Activated T-cell treated with anti-CD3 and anti-CD28 coated beads, Interleukin-2, amount 50 U/mL, for 72 hours (primary cell): ENCODE data around the gene SNAP29. TPM values are rescaled to one million over a fixed set of nuclear protein-coding genes. Genes with fewer than 3 reads are reported as not detected.
"Not testable (repeated sequence)": the region's sequence is repeated elsewhere in the genome, so short reads cannot be mapped to it uniquely, and the experiment has no call there.

ENCODE experiments used
- ATAC-seq, 2 donors: fragments of 150-1000 bp; cut with Tn5 transposase; replicated peaks in 1 of 2; 2 replicates each; pipeline ENCODE4 v1.10.0; 2021; ENCODE audit warnings: moderate library complexity in 2 of 2, mild to moderate bottlenecking in 1 of 2
- DNase-seq, 2 donors: peaks; one replicate each; pipeline ENCODE4 v3.0.0; 2021 to 2022; ENCODE audit warnings: mixed read lengths in 1 of 2
- H3K27ac Mint-ChIP-seq: one replicate; pipeline ENCODE4 v1.8.0; 2022; ENCODE audit warnings: mild to moderate bottlenecking, moderate library complexity, mixed read lengths
- H3K27me3 Mint-ChIP-seq: one replicate; pipeline ENCODE4 v1.8.0; 2022; ENCODE audit warnings: low read depth, mixed read lengths
- H3K36me3 Mint-ChIP-seq, 2 donors: one replicate each; pipeline ENCODE4 v1.8.0; 2022; ENCODE audit warnings: mixed read lengths in 2 of 2, mild to moderate bottlenecking in 1 of 2; ENCODE audit not compliant: insufficient read depth in 2 of 2
- H3K4me1 Mint-ChIP-seq: one replicate; pipeline ENCODE4 v1.8.0; 2022; ENCODE audit warnings: low read depth, mixed read lengths
- H3K4me3 Mint-ChIP-seq, 2 donors: one replicate each; pipeline ENCODE4 v1.8.0; 2022; ENCODE audit warnings: mild to moderate bottlenecking in 2 of 2, mixed read lengths in 2 of 2, moderate library complexity in 2 of 2
- H3K9me3 Mint-ChIP-seq, 2 donors: one replicate each; pipeline ENCODE4 v1.8.0; 2022; ENCODE audit warnings: mixed read lengths in 2 of 2
- total RNA-seq, 2 donors: library from RNA; stranded (reverse); gene quantifications; one replicate each; pipeline ENCODE4 v1.2.3, GENCODE V29; 2022

The SNAP29 gene
- total RNA-seq, 2 donors from 2014 or later: 19.8 to 21.0 TPM

- no peak for ATAC-seq
- Mint-ChIP-seq H3K9me3 (no peaks in the 10 kb centered on the region), H3K27me3 (no peaks in the 10 kb centered on the region), H3K36me3 (peaks cover 3 to 4% of the 10 kb centered on the region in 2 donors), H3K4me1 (no peaks in the 10 kb centered on the region), H3K4me3 (no peak overlapping the region), H3K27ac (no peak overlapping the region)
- DNase-seq: no peak
Measured at GRCh38 chr22:20822240-20822639, 36.6 kb upstream of the SNAP29 start.

- Mint-ChIP-seq H3K27ac (no peak overlapping the region), H3K9me3 (no peaks in the 10 kb centered on the region), H3K36me3 (peaks cover 3 to 5% of the 10 kb centered on the region in 2 donors), H3K4me1 (no peaks in the 10 kb centered on the region), H3K27me3 (no peaks in the 10 kb centered on the region), H3K4me3 (no peak overlapping the region)
- no peak for DNase-seq
- no peak for ATAC-seq
Measured at GRCh38 chr22:20823264-20823663, 35.5 kb upstream of the SNAP29 start.

GRCh38 chr22:20825216-20825615, 33.6 kb upstream of the SNAP29 start:
- ATAC-seq, H3K36me3 Mint-ChIP-seq, H3K27me3 Mint-ChIP-seq, DNase-seq, H3K4me3 Mint-ChIP-seq, H3K4me1 Mint-ChIP-seq, H3K27ac Mint-ChIP-seq, H3K9me3 Mint-ChIP-seq: not testable (repeated sequence)

- no peak overlapping the region for H3K27ac Mint-ChIP-seq
Measured at GRCh38 chr22:20825624-20826023, 33.2 kb upstream of the SNAP29 start.

GRCh38 chr22:20826373-20827152, 32.2 kb upstream of the SNAP29 start:
- not testable (repeated sequence) for H3K27me3 Mint-ChIP-seq, H3K4me3 Mint-ChIP-seq, H3K4me1 Mint-ChIP-seq, ATAC-seq, H3K36me3 Mint-ChIP-seq, DNase-seq, H3K27ac Mint-ChIP-seq, H3K9me3 Mint-ChIP-seq

More at GRCh38 chr22:20825624-20826023, 33.2 kb upstream of the SNAP29 start:
- no peaks in the 10 kb centered on the region for H3K4me1 Mint-ChIP-seq
- no peaks in the 10 kb centered on the region for H3K9me3 Mint-ChIP-seq
- no peaks in the 10 kb centered on the region for H3K27me3 Mint-ChIP-seq
- DNase-seq (no peak), ATAC-seq (no peak)
- H3K36me3 Mint-ChIP-seq: peaks cover 3 to 9% of the 10 kb centered on the region in 2 donors
- no peak overlapping the region for H3K4me3 Mint-ChIP-seq

GRCh38 chr22:20829491-20830134, 29.2 kb upstream of the SNAP29 start:
- Mint-ChIP-seq H3K4me3 (no peak overlapping the region), H3K27me3 (no peaks in the 10 kb centered on the region), H3K27ac (peak overlapping the region; percentile 55), H3K36me3 (peaks cover 8 to 15% of the 10 kb centered on the region in 2 donors), H3K4me1 (no peaks in the 10 kb centered on the region), H3K9me3 (no peaks in the 10 kb centered on the region)
- ATAC-seq (no peak), DNase-seq (no peak)

- peaks cover 1% of the 10 kb centered on the region for H3K4me1 Mint-ChIP-seq
- ATAC-seq (no peak), DNase-seq (no peak)
- no peaks in the 10 kb centered on the region for H3K27me3 Mint-ChIP-seq
- no peaks in the 10 kb centered on the region for H3K9me3 Mint-ChIP-seq
- no peak overlapping the region for H3K4me3 Mint-ChIP-seq
- H3K27ac Mint-ChIP-seq: no peak overlapping the region
- peaks cover 8 to 15% of the 10 kb centered on the region in 2 donors for H3K36me3 Mint-ChIP-seq
Measured at GRCh38 chr22:20833225-20833665, 25.6 kb upstream of the SNAP29 start.

- Mint-ChIP-seq H3K27me3 (no peaks in the 10 kb centered on the region), H3K4me1 (peaks cover 6% of the 10 kb centered on the region), H3K4me3 (no peak overlapping the region), H3K9me3 (no peaks in the 10 kb centered on the region), H3K27ac (no peak overlapping the region), H3K36me3 (peaks cover 8 to 13% of the 10 kb centered on the region in 2 donors)
- DNase-seq (no peak), ATAC-seq (no peak)
Measured at GRCh38 chr22:20834206-20834605, 24.6 kb upstream of the SNAP29 start.

- Mint-ChIP-seq H3K4me3 (no peak overlapping the region), H3K9me3 (no peaks in the 10 kb centered on the region), H3K4me1 (peaks cover 7% of the 10 kb centered on the region), H3K27ac (no peak overlapping the region), H3K27me3 (no peaks in the 10 kb centered on the region), H3K36me3 (peaks cover 8 to 9% of the 10 kb centered on the region in 2 donors)
- DNase-seq: no peak
- ATAC-seq: no peak
Measured at GRCh38 chr22:20834725-20835124, 24.1 kb upstream of the SNAP29 start.

GRCh38 chr22:20836987-20837823, 21.6 kb upstream of the SNAP29 start:
- DNase-seq (no peak), ATAC-seq (no peak)
- H3K4me3 Mint-ChIP-seq: no peak overlapping the region
- H3K27ac Mint-ChIP-seq: no peak overlapping the region
- H3K4me1 Mint-ChIP-seq: peaks cover 28% of the 10 kb centered on the region
- H3K27me3 Mint-ChIP-seq: no peaks in the 10 kb centered on the region
- H3K36me3 Mint-ChIP-seq: peaks cover 5 to 6% of the 10 kb centered on the region in 2 donors
- H3K9me3 Mint-ChIP-seq: no peaks in the 10 kb centered on the region

- H3K4me1 Mint-ChIP-seq: peaks cover 28% of the 10 kb centered on the region
- not testable (repeated sequence) for H3K36me3 Mint-ChIP-seq, DNase-seq, H3K9me3 Mint-ChIP-seq, H3K27me3 Mint-ChIP-seq, ATAC-seq, H3K4me3 Mint-ChIP-seq, H3K27ac Mint-ChIP-seq
Measured at GRCh38 chr22:20839354-20839753, 19.5 kb upstream of the SNAP29 start.

- Mint-ChIP-seq H3K27ac (peak overlapping the region; percentile 21), H3K9me3 (no peaks in the 10 kb centered on the region), H3K4me1 (peaks cover 28% of the 10 kb centered on the region), H3K36me3 (no peaks in the 10 kb centered on the region), H3K4me3 (no peak overlapping the region), H3K27me3 (no peaks in the 10 kb centered on the region)
- ATAC-seq (no peak), DNase-seq (no peak)
Measured at GRCh38 chr22:20839837-20840645, 18.8 kb upstream of the SNAP29 start.
